ENCODE data around the gene ZMYND8. TPM values are rescaled to one million over a fixed set of nuclear protein-coding genes. Genes with fewer than 3 reads are reported as not detected.

ZMYND8 gene
- total RNA-seq, 4 donors from 2014 or later, result 44.6 to 78.6 (median 65.8) TPM

GRCh38 chr20:47306095-47306494 is 50.4 kb downstream of the ZMYND8 start:
- intact Hi-C loops (cut with DNase I), result no loop called here
- Histone ChIP-seq H3K36me3 (peaks cover 9 to 70% (median 41%) of the 10 kb centered on the region in 4 donors), H3K9me3 (no peaks in the 10 kb centered on the region), H3K4me1 (peaks cover 35 to 76% (median 74%) of the 10 kb centered on the region in 4 donors), H3K4me3 (no peak overlapping the region), H3K27me3 (no peaks in the 10 kb centered on the region), H3K27ac (replicated peaks in 1 of 4) (peak overlapping the region in 1 of 4 donors; percentile 97)
- no peak for DNase-seq (ENCODE audit: extremely low spot score)
- WGBS, result 96% methylated on average over 8 of the region's 8 CpGs
- TF ChIP-seq POLR2AphosphoS5 (IDR thresholded peaks at IDR 0.05) (no peak), EP300 (IDR thresholded peaks at IDR 0.05) (no peak), POLR2A (IDR thresholded peaks at IDR 0.05; ENCODE audit: low read depth) (no peak)
- TF ChIP-seq, protein P1, sequence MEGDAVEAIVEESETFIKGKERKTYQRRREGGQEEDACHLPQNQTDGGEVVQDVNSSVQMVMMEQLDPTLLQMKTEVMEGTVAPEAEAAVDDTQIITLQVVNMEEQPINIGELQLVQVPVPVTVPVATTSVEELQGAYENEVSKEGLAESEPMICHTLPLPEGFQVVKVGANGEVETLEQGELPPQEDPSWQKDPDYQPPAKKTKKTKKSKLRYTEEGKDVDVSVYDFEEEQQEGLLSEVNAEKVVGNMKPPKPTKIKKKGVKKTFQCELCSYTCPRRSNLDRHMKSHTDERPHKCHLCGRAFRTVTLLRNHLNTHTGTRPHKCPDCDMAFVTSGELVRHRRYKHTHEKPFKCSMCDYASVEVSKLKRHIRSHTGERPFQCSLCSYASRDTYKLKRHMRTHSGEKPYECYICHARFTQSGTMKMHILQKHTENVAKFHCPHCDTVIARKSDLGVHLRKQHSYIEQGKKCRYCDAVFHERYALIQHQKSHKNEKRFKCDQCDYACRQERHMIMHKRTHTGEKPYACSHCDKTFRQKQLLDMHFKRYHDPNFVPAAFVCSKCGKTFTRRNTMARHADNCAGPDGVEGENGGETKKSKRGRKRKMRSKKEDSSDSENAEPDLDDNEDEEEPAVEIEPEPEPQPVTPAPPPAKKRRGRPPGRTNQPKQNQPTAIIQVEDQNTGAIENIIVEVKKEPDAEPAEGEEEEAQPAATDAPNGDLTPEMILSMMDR (IDR thresholded peaks at IDR 0.05), result no peak

DNA sequence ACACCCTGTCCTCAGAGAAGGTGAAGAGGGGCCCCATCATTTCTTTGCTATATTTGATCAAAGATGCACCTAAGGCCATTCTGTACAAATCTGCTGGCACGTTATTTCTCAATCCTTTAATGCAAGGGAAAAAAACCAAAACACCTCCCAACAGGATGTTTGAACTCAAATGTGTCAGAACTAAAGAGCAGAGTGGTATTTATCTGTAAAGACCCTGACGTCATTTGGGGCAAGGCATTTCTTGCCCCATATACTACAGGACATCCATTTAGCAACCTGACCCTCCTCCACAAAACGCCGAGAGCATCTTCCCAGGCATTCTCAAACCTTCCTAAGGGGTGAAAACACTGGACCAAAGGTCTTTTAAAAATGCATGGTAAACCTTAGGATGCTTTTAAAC is 50.8 kb downstream of the ZMYND8 start:
- intact Hi-C loops (cut with DNase I), result no loop called here
- Histone ChIP-seq H3K27ac (replicated peaks in 1 of 4) (peak overlapping the region in 2 of 4 donors; percentile 42 to 67), H3K9me3 (no peaks in the 10 kb centered on the region), H3K4me1 (peaks cover 35 to 72% (median 70%) of the 10 kb centered on the region in 4 donors), H3K4me3 (no peak overlapping the region), H3K27me3 (no peaks in the 10 kb centered on the region), H3K36me3 (peaks cover 9 to 70% (median 43%) of the 10 kb centered on the region in 4 donors)
- WGBS, result 91% methylated on average over 4 of the region's 4 CpGs
- TF ChIP-seq, protein P1 (IDR thresholded peaks at IDR 0.05), result no peak
- TF ChIP-seq EP300 (IDR thresholded peaks at IDR 0.05) (no peak), POLR2AphosphoS5 (IDR thresholded peaks at IDR 0.05) (no peak), POLR2A (IDR thresholded peaks at IDR 0.05; ENCODE audit: low read depth) (no peak)
- DNase-seq (ENCODE audit: extremely low spot score), result no peak

DNA sequence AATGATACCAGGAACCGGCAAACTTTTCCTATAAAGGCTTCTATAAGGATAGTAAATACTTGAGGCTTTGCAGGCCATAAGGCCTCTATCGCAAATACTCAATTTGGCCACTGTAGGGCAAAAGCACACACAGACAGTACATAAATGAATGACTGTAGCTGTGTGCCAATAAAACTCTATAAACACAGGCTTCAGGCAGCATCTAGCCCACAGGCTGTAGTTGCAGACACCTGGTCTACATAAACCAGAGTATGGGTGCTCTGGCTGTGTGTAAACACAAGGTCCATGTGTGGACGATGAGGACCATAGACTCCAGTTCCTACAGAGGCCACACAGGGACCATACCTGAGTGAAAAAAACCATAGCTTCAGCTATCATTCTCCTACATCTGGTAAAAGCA is 52.2 kb downstream of the ZMYND8 start:
- peaks cover 9 to 67% (median 42%) of the 10 kb centered on the region in 4 donors for H3K36me3 ChIP-seq
- H3K4me3 ChIP-seq, result no peak overlapping the region
- peak overlapping the region; percentile 61 to 69 (median 66) for H3K27ac ChIP-seq (replicated peaks in 1 of 4)
- intact Hi-C loops (cut with DNase I), result no loop called here
- no peaks in the 10 kb centered on the region for H3K9me3 ChIP-seq
- H3K4me1 ChIP-seq, result peaks cover 26 to 58% (median 57%) of the 10 kb centered on the region in 4 donors
- no peak for DNase-seq (ENCODE audit: extremely low spot score)
- whole genome bisulfite sequencing, result 38% methylated on average over 3 of the region's 3 CpGs
- TF ChIP-seq POLR2A (IDR thresholded peaks at IDR 0.05; ENCODE audit: low read depth), result no peak
- TF ChIP-seq, protein P1 (IDR thresholded peaks at IDR 0.05), result peak in 2 of 3 experiments; percentile 24 to 39
- TF ChIP-seq POLR2AphosphoS5 (IDR thresholded peaks at IDR 0.05), result peak in 1 of 2 donors; percentile 32
- H3K27me3 ChIP-seq, result no peaks in the 10 kb centered on the region

DNA sequence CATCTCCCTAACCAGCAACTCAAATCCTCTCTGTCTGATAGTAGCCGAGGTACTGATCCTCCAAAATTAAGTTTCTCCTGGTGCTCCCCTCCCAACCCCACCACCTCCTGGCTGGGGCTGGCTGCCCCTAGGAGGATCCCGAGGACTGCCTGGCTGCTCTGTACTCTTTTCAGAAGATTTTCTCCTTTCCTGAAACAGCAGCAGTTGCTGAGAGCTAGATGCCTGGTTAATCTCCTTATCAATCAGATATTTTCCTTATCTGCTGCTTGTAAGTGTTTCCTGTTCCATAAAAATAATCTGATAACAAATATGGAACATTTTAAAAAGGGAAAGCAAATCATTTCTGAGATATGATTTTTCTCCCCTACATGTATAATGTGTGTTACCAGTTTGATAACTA is 52.8 kb downstream of the ZMYND8 start:
- Histone ChIP-seq H3K36me3 (peaks cover 11 to 63% (median 39%) of the 10 kb centered on the region in 4 donors), H3K4me3 (no peak overlapping the region), H3K4me1 (peaks cover 24 to 52% (median 51%) of the 10 kb centered on the region in 4 donors), H3K27ac (replicated peaks in 1 of 4) (peak overlapping the region; percentile 61 to 69 (median 66)), H3K9me3 (no peaks in the 10 kb centered on the region), H3K27me3 (no peaks in the 10 kb centered on the region)
- DNase-seq (ENCODE audit: extremely low spot score), result no peak
- intact Hi-C loops (cut with DNase I), result loop anchor here (2.0 kb wide), 1 partner anchor 25 kb away; no protein-coding TSS in a partner anchor
- TF ChIP-seq, protein P1 (IDR thresholded peaks at IDR 0.05), result no peak
- no peak for TF ChIP-seq EP300 (IDR thresholded peaks at IDR 0.05)
- no peak for TF ChIP-seq POLR2A (IDR thresholded peaks at IDR 0.05; ENCODE audit: low read depth)
- TF ChIP-seq POLR2AphosphoS5 (IDR thresholded peaks at IDR 0.05), result no peak
- 33% methylated on average over 2 of the region's 2 CpGs for WGBS

- TF ChIP-seq EP300 (IDR thresholded peaks at IDR 0.05) (no peak), POLR2A (IDR thresholded peaks at IDR 0.05; ENCODE audit: low read depth) (no peak), POLR2AphosphoS5 (IDR thresholded peaks at IDR 0.05) (no peak)
- TF ChIP-seq, protein P1 (IDR thresholded peaks at IDR 0.05), result no peak
- Histone ChIP-seq H3K36me3 (peaks cover 14 to 67% (median 39%) of the 10 kb centered on the region in 4 donors), H3K27me3 (no peaks in the 10 kb centered on the region), H3K4me1 (peaks cover 33 to 47% (median 45%) of the 10 kb centered on the region in 4 donors), H3K27ac (replicated peaks in 1 of 4) (no peak overlapping the region), H3K9me3 (no peaks in the 10 kb centered on the region), H3K4me3 (no peak overlapping the region)
- 85% methylated on average over 4 of the region's 4 CpGs for WGBS
- intact Hi-C loops (cut with DNase I), result no loop called here
- no peak for DNase-seq (ENCODE audit: extremely low spot score)
Measured at GRCh38 chr20:47300071-47300470, 56.4 kb downstream of the ZMYND8 start.
